ENCODE data around the gene HS3ST4. TPM values are rescaled to one million over a fixed set of nuclear protein-coding genes. Genes with fewer than 3 reads are reported as not detected.
"Not testable (repeated sequence)": the region's sequence is repeated elsewhere in the genome, so short reads cannot be mapped to it uniquely, and the experiment has no call there.

HS3ST4 gene
- polyA plus RNA-seq, 1 experiment, result not detected

DNA sequence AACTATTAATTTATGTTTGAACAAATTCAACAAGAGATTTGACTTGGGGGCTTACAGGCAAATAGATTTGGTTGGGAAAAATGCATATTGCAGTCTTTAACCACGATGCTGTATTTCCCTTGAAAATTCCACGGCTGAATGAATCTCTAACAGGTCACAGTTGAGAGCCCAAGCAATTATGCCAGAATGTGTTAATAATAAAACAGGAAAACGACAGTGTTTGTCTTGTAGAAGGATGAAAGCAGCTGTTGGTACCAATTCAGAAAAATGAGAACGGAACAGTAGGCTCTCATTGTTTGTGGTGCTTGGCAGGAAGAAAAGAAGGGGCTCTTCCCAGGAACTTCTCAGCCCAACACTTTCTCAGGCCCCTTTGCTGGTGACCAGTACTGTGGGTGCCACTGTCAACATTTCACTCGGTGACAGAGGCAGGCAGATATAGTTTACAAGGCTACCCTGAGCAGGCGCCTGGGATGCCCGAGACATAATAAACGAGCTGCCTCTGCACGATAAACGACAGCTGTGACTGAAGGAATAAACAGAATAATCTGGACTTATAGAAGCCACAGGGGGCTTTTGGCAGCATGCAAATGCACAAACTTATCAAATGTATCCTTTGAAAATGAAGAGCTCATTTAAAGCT, 387.1 kb downstream of the HS3ST4 start:
- TF ChIP-seq, protein P1, sequence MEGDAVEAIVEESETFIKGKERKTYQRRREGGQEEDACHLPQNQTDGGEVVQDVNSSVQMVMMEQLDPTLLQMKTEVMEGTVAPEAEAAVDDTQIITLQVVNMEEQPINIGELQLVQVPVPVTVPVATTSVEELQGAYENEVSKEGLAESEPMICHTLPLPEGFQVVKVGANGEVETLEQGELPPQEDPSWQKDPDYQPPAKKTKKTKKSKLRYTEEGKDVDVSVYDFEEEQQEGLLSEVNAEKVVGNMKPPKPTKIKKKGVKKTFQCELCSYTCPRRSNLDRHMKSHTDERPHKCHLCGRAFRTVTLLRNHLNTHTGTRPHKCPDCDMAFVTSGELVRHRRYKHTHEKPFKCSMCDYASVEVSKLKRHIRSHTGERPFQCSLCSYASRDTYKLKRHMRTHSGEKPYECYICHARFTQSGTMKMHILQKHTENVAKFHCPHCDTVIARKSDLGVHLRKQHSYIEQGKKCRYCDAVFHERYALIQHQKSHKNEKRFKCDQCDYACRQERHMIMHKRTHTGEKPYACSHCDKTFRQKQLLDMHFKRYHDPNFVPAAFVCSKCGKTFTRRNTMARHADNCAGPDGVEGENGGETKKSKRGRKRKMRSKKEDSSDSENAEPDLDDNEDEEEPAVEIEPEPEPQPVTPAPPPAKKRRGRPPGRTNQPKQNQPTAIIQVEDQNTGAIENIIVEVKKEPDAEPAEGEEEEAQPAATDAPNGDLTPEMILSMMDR (IDR thresholded peaks at IDR 0.05; ENCODE audit: low read depth, low read length), result no peak
- DNase-seq (ENCODE audit: low read depth, low spot score), result no peak
- Histone ChIP-seq H3K27me3 (ENCODE audit: control insufficient read depth, insufficient read depth, low read length) (no peaks in the 10 kb centered on the region), H3K27ac (ENCODE audit: low read depth, low read length) (no peak overlapping the region), H3K4me3 (ENCODE audit: low read depth, low read length) (no peak overlapping the region), H3K9me3 (ENCODE audit: control insufficient read depth, insufficient read depth, low read length) (peaks cover 9% of the 10 kb centered on the region)
- ChIA-PET POLR2A (no interaction called here), CTCF (no interaction called here)

DNA sequence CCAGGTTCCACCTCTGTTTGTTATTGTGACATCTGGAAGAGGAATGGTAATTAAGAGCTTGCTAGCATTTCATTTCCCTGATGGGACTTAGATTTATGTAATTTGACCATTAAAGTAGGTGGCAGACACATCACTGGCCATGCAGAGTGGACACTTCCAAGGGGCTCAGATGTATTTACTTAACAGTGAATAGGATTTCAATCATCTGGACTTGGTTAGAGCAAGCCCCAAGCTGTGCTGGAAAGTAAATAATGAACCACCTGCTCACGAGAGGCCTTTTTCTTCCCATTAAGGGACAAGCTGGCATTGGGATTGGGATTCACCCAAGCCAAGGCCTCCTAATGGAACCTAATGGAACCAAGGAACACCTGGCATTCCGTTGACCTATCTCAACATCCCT, 395.3 kb downstream of the HS3ST4 start:
- no peak overlapping the region for H3K4me3 ChIP-seq (ENCODE audit: low read depth, low read length)
- TF ChIP-seq, protein P1 (IDR thresholded peaks at IDR 0.05; ENCODE audit: low read depth, low read length), result no peak
- no peak overlapping the region for H3K27ac ChIP-seq (ENCODE audit: low read depth, low read length)
- ChIA-PET CTCF (no interaction called here), POLR2A (no interaction called here)
- H3K9me3 ChIP-seq (ENCODE audit: control insufficient read depth, insufficient read depth, low read length), result peaks cover 24% of the 10 kb centered on the region
- H3K27me3 ChIP-seq (ENCODE audit: control insufficient read depth, insufficient read depth, low read length), result no peaks in the 10 kb centered on the region
- no peak for DNase-seq (ENCODE audit: low read depth, low spot score)

DNA sequence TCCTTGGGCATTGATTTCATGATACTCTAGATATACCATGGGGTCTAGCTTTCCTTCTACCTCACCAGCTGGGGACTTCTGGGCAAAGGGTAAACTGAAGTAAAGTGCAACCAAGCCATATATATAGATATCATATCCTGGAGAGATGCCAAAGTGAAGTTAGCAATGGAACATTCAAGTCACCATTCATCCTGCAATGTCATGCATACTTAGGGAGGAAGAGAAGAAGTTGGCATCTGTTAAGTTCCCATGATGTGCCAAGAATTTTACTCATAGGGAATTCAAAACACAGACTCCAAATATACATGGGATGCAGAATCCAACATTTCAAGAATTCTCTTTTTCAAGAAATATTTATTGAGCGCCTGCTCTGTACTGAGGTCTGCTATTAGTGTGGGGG, 399.8 kb downstream of the HS3ST4 start:
- no peak overlapping the region for H3K27ac ChIP-seq (ENCODE audit: low read depth, low read length)
- ChIA-PET POLR2A (no interaction called here), CTCF (no interaction called here)
- no peak for DNase-seq (ENCODE audit: low read depth, low spot score)
- H3K9me3 ChIP-seq (ENCODE audit: control insufficient read depth, insufficient read depth, low read length), result peaks cover 24% of the 10 kb centered on the region
- no peak overlapping the region for H3K4me3 ChIP-seq (ENCODE audit: low read depth, low read length)
- TF ChIP-seq, protein P1 (IDR thresholded peaks at IDR 0.05; ENCODE audit: low read depth, low read length), result no peak
- no peaks in the 10 kb centered on the region for H3K27me3 ChIP-seq (ENCODE audit: control insufficient read depth, insufficient read depth, low read length)

DNA sequence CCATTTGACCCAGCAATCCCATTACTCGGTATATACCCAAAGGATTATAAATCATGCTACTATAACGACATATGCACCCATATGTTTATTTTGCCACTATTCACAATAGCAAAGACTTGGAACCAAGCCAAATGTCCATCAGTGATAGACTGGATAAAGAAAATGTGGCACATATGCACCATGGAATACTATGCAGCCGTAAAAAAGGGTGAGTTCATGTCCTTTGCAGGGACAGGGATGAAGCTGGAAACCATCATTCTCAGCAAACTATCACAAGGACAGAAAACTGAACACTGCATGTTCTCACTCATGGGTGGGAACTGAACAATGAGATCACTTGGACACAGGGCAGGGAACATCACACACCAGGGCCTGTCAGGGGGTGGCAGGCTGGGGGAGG, 406.4 kb downstream of the HS3ST4 start:
- DNase-seq (ENCODE audit: low read depth, low spot score); H3K27me3 ChIP-seq (ENCODE audit: control insufficient read depth, insufficient read depth, low read length); H3K4me3 ChIP-seq (ENCODE audit: low read depth, low read length); H3K9me3 ChIP-seq (ENCODE audit: control insufficient read depth, insufficient read depth, low read length); H3K27ac ChIP-seq (ENCODE audit: low read depth, low read length); POLR2A ChIA-PET; CTCF ChIA-PET: not testable (repeated sequence)

DNA sequence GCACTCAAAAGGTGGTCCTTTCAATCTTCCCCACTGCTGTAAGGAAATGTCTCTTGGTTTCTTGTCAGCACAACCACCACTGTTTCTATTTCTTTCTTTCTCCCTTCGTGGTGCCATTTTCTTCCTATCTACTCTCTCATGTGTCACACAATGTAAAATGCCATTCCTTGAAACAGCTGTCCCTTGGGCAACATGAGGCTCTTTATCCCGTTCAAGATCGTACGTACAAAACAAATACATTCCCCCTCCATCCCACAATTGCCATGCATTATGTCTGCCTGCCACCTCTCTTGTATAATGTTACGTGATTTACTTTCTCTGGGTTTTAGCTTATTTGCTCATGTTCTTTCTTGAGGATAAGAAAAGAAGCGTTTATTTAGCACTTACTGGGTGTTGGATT, 410.6 kb downstream of the HS3ST4 start:
- TF ChIP-seq, protein P1 (IDR thresholded peaks at IDR 0.05; ENCODE audit: low read depth, low read length), result no peak
- DNase-seq (ENCODE audit: low read depth, low spot score), result no peak
- Histone ChIP-seq H3K4me3 (ENCODE audit: low read depth, low read length) (no peak overlapping the region), H3K9me3 (ENCODE audit: control insufficient read depth, insufficient read depth, low read length) (peaks cover 10% of the 10 kb centered on the region), H3K27me3 (ENCODE audit: control insufficient read depth, insufficient read depth, low read length) (no peaks in the 10 kb centered on the region), H3K27ac (ENCODE audit: low read depth, low read length) (no peak overlapping the region)
- ChIA-PET POLR2A (no interaction called here), CTCF (no interaction called here)
